Measurements from ENCODE around the gene NKX2-2.

- no peak for TF ChIP-seq CTCF (IDR thresholded peaks at IDR 0.05; ENCODE audit: low read depth, low read length)
- no peak for TF ChIP-seq EZH2phosphoT487 (IDR thresholded peaks at IDR 0.05; ENCODE audit: low read depth)
Observed at GRCh38 chr20:21546355-21546754, 32.5 kb upstream of the NKX2-2 start.

All from OCI-LY3 (cell line).